Activated CD8-positive, alpha-beta memory T cell treated with anti-CD3 and anti-CD28 coated beads for 48 hours (primary cell): ENCODE results near the gene COX6A1.
A peak's percentile ranks its signal among the peaks of the same experiment; 100 is the strongest.
"Not testable (repeated sequence)": the region's sequence is repeated elsewhere in the genome, so short reads cannot be mapped to it uniquely, and the experiment has no call there.

Experiments
- DNase-seq, 3 experiments: peaks; one replicate each; pipeline ENCODE4 v3.0.0-alpha.2; 2020; ENCODE audit warnings: low read depth in 2 of 3, low spot score in 2 of 3

The COX6A1 gene

DNA sequence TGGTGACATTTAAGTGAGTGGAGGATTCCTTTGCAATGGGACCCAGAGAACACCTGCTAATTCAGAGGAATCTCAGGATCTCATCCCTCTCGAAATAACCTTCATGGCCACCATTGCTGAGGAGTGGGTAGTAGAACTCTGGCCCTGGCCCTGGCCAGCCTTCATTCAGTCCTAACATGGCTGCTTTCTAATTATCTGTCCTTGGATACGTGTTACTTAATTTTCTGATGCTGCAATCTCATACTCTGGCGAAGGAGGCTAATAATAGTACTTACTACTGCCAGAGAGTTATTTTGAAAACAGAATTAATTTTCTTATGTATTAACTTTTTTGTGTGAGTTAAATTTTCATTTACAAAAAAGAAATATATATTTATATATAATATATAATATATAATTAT lies 12.1 kb upstream of the COX6A1 start:
- DNase-seq = no peak

DNA sequence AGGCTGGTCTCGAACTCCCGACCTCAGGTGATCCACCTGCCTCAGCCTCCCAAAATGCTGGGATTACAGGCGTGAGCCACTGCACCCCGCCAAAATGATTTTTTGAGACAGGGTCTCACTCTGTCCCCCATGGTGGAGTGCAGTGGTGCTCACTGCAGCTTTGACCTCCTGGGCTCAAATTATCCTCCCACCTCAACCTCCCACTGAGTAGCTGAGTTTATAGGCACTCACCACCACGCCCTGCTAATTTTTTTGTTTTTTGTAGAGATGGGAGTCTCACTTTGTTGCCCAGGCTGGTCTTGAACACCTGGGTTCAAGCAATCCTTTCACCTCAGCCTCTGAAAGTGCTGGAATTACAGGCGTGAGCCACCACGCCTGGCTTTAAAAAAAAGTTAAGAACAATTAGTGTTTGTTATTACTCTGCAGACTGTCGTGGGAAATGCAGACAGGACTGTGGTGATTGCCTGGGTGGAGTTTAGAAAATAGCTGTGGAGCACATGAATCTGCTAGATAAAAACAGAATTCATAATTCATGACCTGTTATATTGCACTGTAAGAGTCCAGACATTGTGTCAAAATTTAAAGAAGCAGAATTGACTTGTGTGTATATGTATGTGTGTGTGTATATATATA lies 9.2 kb upstream of the COX6A1 start:
- no peak for DNase-seq

DNA sequence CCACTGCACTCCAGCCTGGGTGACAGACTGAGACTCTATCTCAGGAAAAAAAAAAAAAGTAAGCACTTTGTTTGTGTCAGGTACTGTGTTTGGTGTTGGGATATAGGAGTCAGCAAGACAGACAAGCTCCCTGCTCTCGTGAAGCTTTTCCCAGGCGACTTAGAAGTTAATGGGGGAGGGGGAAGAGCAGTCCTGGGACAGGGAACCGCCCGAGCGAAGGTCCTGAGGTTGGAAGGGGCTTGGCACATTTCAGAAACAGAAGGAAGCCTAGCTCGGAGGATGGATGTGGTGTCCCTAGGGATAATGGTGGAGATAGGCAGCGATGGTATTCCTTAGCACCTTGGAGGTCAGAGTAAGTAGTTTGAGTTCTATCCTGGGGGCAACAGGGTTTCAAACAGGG lies 8.5 kb upstream of the COX6A1 start:
- no peak for DNase-seq

DNA sequence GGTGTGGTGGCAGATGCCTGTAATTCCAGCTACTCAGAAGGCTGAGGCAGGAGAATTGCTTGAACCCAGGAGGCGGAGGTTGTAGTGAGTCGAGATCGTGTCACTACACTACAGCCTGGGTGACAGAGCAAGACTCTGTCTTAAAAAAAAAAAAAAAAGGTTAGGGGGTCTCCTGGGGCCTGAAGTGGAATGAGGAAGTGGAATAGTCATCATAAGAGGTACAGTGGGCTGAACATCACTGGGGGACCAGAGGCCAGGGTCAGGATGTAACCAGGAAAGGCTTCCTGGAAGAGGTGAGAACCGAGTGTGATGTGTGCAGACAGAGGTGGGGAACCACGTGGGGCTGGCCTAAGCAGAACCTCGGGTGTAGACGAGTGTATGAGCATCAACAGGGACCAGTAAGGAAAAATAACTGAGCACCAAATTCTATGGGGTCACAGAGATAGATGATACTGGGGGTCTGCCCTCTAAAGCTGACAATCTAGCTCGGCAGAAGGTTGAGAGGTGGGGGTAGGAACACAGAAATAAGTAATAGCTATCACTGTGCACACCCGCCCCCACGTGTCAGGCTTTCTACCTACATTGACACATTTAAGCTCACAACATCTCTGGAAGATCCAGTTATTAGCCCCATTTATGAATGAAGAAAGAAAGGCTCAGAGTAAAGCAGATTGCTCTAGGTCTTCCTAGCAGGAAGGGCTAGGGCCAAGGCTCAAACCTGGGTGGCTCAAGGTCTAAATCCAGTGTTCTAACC lies 5.0 kb upstream of the COX6A1 start:
- DNase-seq = no peak

DNA sequence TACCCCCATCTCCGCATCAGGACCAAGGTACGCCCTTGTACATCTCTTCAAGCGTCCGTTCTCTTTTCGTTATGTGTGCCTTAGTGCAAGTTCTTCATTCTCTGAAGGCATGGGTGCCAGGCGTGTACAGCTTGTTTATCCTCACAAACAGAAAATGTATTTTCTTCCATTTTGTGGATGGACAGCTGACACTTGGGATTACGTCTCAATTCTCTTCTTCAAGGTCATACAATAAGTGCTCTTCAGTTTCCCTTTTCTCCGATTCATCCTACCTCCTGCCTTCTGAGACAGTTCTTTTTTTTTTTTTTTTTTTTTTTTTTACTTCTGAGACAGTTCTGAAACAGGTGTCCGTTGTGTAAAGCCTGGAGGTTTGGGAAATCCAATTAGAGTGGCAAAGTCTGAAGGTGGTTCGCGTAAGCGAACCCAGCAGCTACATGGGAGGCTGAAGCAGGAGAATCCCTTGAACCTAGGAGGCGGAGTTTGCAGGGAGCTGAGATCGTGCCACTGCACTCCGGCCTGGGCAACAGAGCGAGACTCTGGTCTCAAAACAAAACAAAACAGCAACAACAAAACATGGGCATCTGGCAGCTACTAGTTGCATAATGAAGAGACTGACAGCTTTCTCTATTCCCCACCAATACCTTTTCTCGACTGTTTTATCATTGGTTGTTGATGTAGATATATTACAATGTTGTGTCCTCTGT lies 734 bp downstream of the COX6A1 start:
- no peak for DNase-seq

DNA sequence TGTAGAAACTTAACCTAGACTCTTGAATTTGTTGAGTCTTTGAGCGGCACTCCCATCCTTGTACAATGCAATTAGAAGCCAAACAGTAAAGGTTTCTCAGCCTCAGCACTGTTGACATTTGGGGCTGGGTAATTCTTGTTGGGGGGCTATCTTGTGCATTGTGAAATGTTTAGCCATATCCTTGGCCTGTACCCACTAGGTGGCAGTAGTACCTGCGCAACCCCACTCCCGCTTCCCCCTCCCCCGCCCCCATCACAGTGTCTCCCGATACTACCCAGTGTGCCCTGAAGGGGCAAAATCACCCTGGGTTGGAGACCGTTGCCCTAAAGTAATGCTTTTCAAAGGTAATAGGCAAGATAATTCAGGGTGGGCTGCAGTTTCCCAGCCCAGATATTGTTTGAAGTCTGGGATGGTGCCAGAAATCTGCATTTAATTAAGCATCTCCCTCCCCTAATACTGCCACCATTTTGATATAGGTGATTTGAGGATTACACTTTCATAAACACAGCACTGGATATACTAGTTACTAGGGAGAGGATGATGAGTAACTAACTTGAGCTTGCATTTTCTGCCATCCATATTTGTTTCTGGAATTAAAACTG lies 1.8 kb downstream of the COX6A1 start:
- DNase-seq = peak in 2 of 3 experiments; percentile 37 to 41

DNA sequence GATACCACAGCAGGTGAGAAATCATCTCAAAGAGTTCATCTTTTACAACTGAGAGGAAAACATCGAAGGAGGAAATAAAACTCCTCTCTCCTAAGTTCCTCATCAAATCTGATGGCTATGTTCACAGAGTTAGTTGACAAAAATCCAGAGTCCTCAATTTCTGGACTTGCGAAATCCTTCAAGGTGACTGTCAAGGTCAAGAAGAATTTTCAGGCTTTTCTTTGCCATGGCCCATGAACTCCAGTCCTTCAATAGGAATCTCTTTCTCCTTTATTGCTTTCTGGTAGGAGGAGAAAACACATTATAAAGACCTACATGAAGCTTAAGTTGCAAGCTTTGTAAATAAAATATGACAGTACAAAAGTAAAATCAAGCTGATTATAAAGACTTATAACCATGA lies 6.8 kb downstream of the COX6A1 start:
- DNase-seq = no peak

DNA sequence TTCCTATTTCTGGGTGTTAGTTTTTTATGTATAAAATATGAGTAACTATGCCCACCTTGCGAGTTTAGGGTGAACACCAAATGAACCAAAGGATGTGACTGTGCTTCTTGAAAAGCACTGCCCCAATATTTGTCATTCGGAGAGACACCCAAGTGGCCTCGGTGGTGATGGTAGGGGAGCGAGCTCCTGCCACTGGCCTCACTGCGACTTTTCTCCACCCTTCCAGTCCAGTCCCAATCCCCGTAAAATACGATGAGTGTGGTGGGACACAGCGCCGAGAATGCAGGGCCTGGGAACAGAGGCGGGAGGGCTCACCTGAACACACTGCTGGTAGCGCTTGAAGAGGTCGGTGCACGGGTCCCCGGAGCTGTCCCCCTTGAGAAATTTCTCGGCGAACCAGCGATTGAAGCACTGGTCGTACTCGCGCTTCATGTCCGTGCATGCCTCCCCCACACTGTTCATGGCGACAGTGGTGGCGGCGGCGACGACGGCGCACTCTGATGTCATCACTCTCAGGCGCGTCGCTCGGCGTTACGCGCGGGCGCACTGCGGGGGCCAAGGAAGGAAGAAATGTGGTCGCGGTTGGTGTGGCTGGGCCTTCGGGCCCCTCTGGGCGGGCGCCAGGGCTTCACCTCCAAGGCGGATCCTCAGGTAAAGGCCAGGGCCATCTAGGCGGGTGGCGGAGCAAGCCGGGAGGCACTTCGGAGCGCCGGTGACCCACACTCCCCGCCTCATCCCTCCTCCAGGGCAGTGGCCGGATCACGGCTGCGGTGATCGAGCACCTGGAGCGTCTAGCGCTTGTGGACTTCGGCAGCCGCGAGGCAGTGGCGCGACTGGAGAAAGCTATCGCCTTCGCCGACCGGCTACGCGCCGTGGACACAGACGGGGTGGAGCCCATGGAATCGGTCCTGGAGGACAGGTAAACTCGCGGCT lies 8.3 kb downstream of the COX6A1 start, which contains the start of the genes GATC and TRIAP1:
GATC (plus strand) TSS at position 534 of the 933 bp plus-strand sequence; CDS start at position 571, 37 bp downstream.
TRIAP1 (minus strand) TSS at position 474 of the 933 bp plus-strand sequence; CDS start at position 462, 12 bp downstream.
- DNase-seq = peak; percentile 81 to 93 (median 83)

DNA sequence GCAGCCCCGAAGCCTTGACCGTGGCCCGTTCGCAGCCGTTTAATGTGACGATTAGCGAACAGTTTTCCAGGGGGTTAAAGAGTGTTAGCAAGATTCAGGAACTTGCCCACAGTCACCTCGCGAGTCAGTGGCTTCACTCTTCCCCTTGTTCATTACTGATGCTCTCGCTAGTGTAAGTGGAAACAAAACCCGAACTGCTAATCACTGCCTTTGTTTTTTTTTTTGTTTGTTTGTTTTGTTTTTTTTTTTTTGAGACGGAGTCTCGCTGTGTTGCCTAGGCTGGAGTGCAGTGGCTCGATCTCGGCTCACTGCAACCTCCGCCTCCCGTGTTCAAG lies 8.9 kb downstream of the COX6A1 start:
- not testable (repeated sequence) for DNase-seq

DNA sequence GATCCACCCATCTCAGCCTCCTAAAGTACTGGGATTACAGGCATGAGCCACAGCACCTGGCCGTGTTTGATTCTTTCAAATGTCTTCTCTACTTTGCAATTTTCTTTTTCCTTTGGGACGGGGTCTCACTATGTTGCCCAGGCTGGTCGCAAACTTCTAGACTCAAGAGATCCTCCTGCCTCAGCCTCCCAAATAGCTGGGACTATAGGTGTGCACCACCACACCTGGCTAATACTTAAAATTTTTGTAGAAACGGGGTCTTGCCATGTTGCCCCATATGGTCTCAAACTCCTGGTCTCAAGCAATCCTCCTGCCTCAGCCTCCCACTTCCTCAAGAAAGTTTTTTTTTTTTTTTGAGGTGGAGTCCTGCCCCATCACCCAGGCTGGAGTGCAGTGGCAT lies 10.1 kb downstream of the COX6A1 start:
- no peak for DNase-seq

DNA sequence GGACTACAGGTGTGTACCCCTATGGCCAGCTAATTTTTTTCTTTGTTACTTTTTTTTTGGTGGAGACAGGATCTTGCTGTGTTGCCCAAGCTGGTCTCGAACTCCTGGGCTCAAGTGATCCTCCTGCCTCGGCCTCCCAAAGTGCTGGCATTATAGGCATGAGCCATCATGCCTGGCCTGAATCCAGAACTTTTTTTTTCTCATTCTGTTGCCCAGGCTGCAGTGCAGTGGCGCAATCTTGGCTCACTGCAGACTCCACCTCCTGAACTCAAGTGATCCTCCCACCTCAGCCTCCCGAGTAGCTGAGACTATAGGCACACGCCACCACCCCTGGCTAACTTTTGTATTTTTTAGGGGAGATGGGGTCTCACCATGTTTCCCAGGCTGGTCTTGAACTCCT lies 14.6 kb downstream of the COX6A1 start:
- not testable (repeated sequence) for DNase-seq

DNA sequence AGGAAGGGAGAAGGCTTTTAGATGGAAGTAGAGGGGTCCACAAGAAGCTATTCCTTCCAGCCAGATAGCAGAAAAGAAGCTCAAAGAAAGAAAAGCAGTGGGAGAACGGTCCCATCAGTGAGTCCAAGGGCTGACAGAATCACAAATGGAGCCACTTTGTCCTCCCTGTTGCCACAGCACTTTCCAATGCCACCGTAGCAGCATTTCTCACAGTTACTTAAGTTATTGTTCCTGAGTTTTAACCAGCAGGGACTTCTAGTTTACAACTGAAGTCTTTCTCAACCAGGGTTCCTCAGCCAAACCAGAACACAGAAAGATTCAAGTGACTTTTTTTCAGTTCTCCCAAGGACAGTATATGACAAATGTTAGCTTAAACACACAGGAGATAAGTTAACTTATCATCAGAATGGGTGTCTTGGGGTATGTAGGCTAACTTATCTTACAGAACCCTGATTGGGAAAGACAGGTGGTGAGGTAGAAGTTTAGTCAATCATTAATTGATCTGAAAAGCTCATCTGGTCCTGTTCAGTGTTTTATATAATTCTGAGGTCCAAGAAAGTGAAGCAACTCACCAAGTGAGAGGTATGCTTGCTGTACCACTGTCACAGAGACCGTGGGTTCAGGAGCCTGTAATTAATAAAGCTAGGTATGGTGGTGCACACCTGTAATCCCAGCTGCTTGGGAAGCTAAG lies 15.3 kb downstream of the COX6A1 start:
- no peak for DNase-seq

DNA sequence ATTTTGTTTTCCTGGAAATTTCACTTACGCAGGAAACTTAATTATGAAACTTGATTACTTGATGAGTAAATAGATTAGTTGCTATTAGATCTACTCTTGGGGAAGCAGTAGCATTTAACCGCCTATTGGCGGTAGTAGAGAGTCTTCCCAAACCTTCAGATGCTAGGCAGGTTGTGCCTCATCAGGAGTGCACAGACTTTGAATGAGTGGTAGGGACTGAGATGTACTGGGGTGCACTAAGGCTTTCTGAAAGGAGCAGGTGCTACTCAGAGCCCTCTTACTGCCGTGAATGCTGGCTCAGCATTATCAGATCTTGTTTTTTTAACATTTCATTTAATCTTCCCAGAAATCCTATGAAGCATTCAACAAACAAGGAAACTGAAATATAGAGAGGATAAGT lies 16.1 kb downstream of the COX6A1 start:
- no peak for DNase-seq

DNA sequence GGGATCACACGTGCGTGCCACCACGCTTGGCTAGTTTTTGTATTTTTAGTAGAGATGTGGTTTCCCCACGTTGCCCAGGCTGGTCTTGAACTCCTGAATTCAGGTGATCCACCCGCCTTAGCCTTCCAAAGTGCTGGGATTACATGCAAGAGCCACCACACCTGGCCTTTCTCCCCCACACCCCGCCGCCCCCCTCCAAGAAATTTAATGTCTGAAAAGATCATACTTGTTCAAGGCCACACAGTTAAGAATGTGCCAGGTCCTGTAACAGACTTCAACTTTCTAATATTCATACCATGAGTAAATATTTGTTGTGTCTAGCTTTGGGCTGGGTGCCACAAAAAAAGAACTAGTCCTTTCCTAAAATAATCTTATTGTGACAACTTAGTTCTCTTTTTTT lies 17.4 kb downstream of the COX6A1 start:
- DNase-seq = no peak

DNA sequence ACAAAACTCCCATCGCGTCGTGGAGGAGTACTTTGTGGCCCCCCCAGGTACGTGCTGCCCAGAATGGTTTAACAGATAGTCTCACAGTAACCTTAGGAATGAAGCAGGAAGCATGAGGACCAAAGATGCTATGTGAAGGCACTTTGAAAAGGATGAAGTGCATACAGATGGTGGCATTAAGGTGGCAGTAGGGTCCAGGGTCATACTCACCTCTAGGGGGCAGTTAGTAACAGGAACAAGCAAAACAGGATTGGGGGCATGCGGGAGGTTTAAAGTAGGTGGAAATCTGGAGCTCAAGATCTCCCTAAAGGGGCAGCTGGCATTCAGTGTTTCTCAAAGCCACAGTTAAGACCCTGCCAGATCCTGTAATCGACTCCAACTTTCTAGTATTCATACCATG lies 19.2 kb downstream of the COX6A1 start:
- DNase-seq = no peak

DNA sequence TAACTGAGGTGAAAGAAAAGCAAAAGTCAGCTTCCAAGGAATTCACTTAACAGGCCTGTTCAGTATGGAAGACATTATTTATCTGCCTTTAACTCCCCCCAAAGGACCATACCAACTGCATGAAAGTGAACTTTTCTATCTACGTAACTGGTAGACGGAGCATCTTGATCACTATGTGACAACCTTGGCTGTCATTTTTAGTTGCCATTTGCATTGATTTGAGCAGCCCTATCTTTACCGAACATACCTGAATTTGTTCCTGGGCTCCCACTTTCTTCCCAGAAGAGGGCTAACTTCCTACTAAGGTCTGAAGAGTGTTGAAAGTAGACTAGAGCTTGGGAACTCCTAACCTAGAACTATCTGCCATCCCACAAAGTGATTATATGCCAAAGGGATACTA lies 22.2 kb downstream of the COX6A1 start:
- no peak for DNase-seq

DNA sequence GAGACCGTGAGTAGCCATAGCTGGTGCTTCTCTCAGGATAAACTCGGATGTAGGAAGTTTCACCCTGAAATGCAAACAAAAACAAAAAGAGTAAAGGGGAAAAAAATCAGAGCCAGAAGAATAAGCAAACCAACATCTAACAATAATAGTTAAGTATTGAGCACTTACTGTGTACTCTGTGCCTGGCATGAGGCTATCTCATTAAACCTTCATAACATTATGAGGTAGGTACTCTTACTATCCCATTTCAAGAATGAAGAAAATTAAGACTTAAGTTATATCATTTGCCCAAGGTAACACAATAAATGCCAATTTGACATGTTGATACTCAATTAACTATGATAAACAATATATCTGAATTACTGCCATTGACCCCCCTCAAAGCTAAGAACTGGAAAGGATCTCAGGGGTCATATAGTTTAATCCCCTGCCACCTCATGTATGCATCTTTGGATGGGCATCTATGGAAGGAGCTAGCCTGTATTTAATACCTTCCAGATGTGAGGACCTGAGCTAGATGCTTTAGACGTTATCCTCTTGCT lies 24.3 kb downstream of the COX6A1 start:
- DNase-seq = no peak

DNA sequence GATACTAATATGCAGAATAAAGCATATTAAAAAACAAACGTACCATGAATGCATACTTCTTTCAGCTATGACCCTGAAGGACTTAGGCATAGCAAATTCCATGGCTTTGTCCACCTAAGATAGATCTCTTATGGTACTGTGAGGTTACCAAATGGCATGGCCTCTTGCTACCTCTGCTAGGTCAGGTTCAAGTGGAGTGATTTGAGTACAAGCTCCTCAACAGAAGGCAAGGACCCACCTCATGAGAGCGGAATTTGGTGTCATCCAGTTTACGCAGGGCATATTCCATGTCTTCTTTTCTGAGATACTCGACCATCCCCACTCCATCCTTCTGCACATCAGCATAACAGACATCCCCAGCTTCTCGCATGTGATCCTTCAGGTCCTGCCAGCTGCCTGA lies 25.8 kb downstream of the COX6A1 start:
- no peak for DNase-seq

DNA sequence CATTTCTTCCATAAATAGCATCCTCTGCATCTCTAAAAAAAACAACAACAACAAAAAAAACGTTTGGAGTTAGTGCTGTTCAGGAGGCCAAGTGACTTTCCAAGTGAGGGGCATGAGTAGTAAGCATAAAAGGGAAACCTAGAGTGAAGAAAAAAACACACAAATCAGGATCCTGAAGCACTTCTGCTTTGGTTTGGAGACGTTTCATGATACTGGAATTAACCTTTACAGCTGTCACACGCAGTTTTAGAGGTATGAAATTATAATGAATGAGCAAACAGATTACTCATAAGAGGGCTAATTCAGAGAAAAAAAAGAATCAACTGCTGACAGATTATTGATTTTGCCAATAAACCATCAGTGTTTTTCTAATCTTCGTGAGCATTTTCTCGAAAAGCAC lies 27.8 kb downstream of the COX6A1 start:
- no peak for DNase-seq
